PC-3 (cell line): ENCODE data around the gene TOR1B. TPM values are rescaled to one million over a fixed set of nuclear protein-coding genes. Genes with fewer than 3 reads are reported as not detected.
"Not testable (repeated sequence)": the region's sequence is repeated elsewhere in the genome, so short reads cannot be mapped to it uniquely, and the experiment has no call there.

Source experiments
- ATAC-seq: fragments of 200-7000 bp; cut with Tn5 transposase; 2 replicates; pipeline ENCODE4 v1.9.1; 2020; ENCODE audit warnings: mild to moderate bottlenecking, moderate library complexity
- BruUV-seq: library from RNA; stranded (reverse); fragments of 400-500 nt; replicated peaks from 2 replicates; lab custom pipeline; 2021; lab: Mats Ljungman, UMichigan
- CTCF ChIA-PET: fragments of 300-600 bp; sonication (Branson Sonifier 250); formaldehyde crosslinking; loops from one replicate; lab custom pipeline; 2022; ENCODE audit warnings: antibody characterized with exemption; lab: Charles Lee
- POLR2A ChIA-PET: fragments of 300-600 bp; sonication (Branson Sonifier 250); formaldehyde crosslinking; loops from one replicate; lab custom pipeline; 2022; ENCODE audit warnings: antibody characterized with exemption; ENCODE audit not compliant: unreplicated experiment; lab: Charles Lee
- DNase-seq: peaks from one replicate; pipeline ENCODE4 v3.0.0-alpha.2; 2015
- H2AFZ ChIP-seq: fragments of 300-600 bp; sonication (generic); 2 replicates; pipeline ENCODE4 v1.6.0; 2016; ENCODE audit warnings: antibody characterized with exemption, low read length
- H3F3A ChIP-seq: fragments of 300-600 bp; sonication (generic); one replicate; pipeline ENCODE4 v1.6.0; 2017; ENCODE audit warnings: antibody characterized with exemption, low read length, control low read depth, mild to moderate bottlenecking; ENCODE audit not compliant: unreplicated experiment
- H3K27ac ChIP-seq: fragments of 300-600 bp; sonication (generic); 2 replicates; pipeline ENCODE4 v1.5.1; 2016; ENCODE audit warnings: mild to moderate bottlenecking, low read length
- H3K27me3 ChIP-seq: fragments of 300-600 bp; sonication (generic); 2 replicates; pipeline ENCODE4 v1.6.1; 2016; ENCODE audit warnings: low read length, mixed read lengths
- H3K36me3 ChIP-seq: fragments of 300-600 bp; sonication (generic); 2 replicates; pipeline ENCODE4 v1.6.1; 2016; ENCODE audit warnings: low read depth, mixed run types, low read length, mixed read lengths
- H3K4me1 ChIP-seq: fragments of 300-600 bp; sonication (generic); 2 replicates; pipeline ENCODE4 v1.5.1; 2016; ENCODE audit warnings: low read length; ENCODE audit not compliant: insufficient read depth
- H3K4me2 ChIP-seq: fragments of 300-600 bp; sonication (generic); 2 replicates; pipeline ENCODE4 v1.6.0; 2016; ENCODE audit warnings: low read length
- H3K4me3 ChIP-seq: fragments of 300-600 bp; sonication (generic); 2 replicates; pipeline ENCODE4 v1.5.1; 2016; ENCODE audit warnings: mild to moderate bottlenecking, low read length, mixed read lengths
- H3K79me2 ChIP-seq: fragments of 300-600 bp; sonication (generic); 2 replicates; pipeline ENCODE4 v1.6.1; 2017; ENCODE audit warnings: low read length, mixed read lengths
- H3K9ac ChIP-seq: fragments of 300-600 bp; sonication (generic); 2 replicates; pipeline ENCODE4 v1.6.0; 2016; ENCODE audit warnings: mild to moderate bottlenecking, low read length
- H3K9me2 ChIP-seq: fragments of 300-600 bp; sonication (generic); replicated peaks from 2 replicates; pipeline ENCODE4 v1.6.1; 2016; ENCODE audit warnings: mixed run types, low read length, mixed read lengths
- H3K9me3 ChIP-seq: fragments of 300-600 bp; sonication (generic); 2 replicates; pipeline ENCODE4 v1.6.1; 2016; ENCODE audit warnings: low read length, mixed read lengths
- H4K20me1 ChIP-seq: fragments of 300-600 bp; sonication (generic); 2 replicates; pipeline ENCODE4 v1.6.1; 2016; ENCODE audit warnings: low read length, mixed read lengths
- EZH2 ChIP-seq: fragments of 300-600 bp; sonication (generic); IDR thresholded peaks from one replicate; pipeline ENCODE4 v1.6.1; 2017; ENCODE audit warnings: antibody characterized with exemption, mild to moderate bottlenecking, low read length; ENCODE audit not compliant: unreplicated experiment
- EZH2phosphoT487 ChIP-seq: fragments of 300-600 bp; sonication (generic); IDR thresholded peaks from 2 replicates; pipeline ENCODE4 v1.6.1; 2018; ENCODE audit warnings: mild to moderate bottlenecking, antibody characterized with exemption, low read length, borderline replicate concordance
- intact Hi-C: fragments of 100-400 bp; cut with micrococcal nuclease; formaldehyde crosslinking; loops from 2 replicates; pipeline ENCODE4 v1.9.0; 2023
- total RNA-seq: library from RNA; depleted of rRNA; stranded (reverse); fragments of >200 nt; gene quantifications from 2 replicates; pipeline ENCODE4 v1.2.3, GENCODE V29; 2014
- TF ChIP-seq, protein P1 (sequence below): fragments of 300-600 bp; sonication (generic); conservative IDR thresholded peaks from 2 replicates; pipeline ENCODE4 v1.5.1; 2017; ENCODE audit warnings: antibody characterized with exemption, low read depth, mild to moderate bottlenecking, low read length

Gene TOR1B
- total RNA-seq, 1 experiment from 2014 or later, result 12.8 TPM

DNA sequence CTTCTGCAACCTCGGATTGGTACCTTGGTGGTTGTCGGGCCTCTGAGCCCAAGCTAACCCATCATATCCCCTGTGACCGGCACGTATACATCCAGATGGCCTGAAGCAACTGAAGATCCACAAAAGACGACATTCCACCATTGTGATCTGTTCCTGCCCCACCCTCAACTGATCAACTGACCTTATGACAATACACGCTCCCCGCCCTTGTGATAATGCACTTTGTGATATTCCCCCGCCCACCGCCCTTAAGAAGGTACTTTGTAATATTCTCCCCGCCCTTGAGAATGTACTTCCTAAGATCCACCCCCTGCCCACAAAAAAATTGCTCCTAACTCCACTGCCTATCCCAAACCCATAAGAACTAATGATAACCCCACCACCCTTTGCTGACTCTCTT, 16.5 kb upstream of the TOR1B start:
- CTCF ChIA-PET, result no interaction called here
- intact Hi-C loops, result no loop called here
- POLR2A ChIA-PET, result no interaction called here
- H3K9me2 ChIP-seq, result no peaks in the 10 kb centered on the region
- no peak for ATAC-seq
- DNase-seq, result no peak
- no peaks in the 10 kb centered on the region for H3K27me3 ChIP-seq
- no peak overlapping the region for H3K4me2 ChIP-seq
- no peaks in the 10 kb centered on the region for H3K4me1 ChIP-seq
- no peaks in the 10 kb centered on the region for H3K79me2 ChIP-seq
- BruUV-seq, result no TSS peak
- H3K9me3 ChIP-seq, result no peaks in the 10 kb centered on the region
- H3F3A ChIP-seq, result no peaks in the 10 kb centered on the region
- H3K4me3 ChIP-seq, result no peak overlapping the region
- H4K20me1 ChIP-seq, result no peaks in the 10 kb centered on the region
- H3K9ac ChIP-seq, result no peak overlapping the region
- TF ChIP-seq EZH2 (no peak), EZH2phosphoT487 (no peak)
- TF ChIP-seq, protein P1, sequence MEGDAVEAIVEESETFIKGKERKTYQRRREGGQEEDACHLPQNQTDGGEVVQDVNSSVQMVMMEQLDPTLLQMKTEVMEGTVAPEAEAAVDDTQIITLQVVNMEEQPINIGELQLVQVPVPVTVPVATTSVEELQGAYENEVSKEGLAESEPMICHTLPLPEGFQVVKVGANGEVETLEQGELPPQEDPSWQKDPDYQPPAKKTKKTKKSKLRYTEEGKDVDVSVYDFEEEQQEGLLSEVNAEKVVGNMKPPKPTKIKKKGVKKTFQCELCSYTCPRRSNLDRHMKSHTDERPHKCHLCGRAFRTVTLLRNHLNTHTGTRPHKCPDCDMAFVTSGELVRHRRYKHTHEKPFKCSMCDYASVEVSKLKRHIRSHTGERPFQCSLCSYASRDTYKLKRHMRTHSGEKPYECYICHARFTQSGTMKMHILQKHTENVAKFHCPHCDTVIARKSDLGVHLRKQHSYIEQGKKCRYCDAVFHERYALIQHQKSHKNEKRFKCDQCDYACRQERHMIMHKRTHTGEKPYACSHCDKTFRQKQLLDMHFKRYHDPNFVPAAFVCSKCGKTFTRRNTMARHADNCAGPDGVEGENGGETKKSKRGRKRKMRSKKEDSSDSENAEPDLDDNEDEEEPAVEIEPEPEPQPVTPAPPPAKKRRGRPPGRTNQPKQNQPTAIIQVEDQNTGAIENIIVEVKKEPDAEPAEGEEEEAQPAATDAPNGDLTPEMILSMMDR, result no peak
- H3K36me3 ChIP-seq, result no peaks in the 10 kb centered on the region
- H3K27ac ChIP-seq, result no peak overlapping the region
- no peak overlapping the region for H2AFZ ChIP-seq

GRCh38 chr9:129794549-129794948, 8.4 kb upstream of the TOR1B start:
- no peak for ATAC-seq
- H3K9me3 ChIP-seq, result no peaks in the 10 kb centered on the region
- H3K4me2 ChIP-seq, result no peak overlapping the region
- BruUV-seq, result no TSS peak
- DNase-seq, result no peak
- TF ChIP-seq EZH2phosphoT487, result no peak
- TF ChIP-seq EZH2, result no peak
- TF ChIP-seq, protein P1, result no peak
- H3K27me3 ChIP-seq, result no peaks in the 10 kb centered on the region
- H3K27ac ChIP-seq, result no peak overlapping the region
- POLR2A ChIA-PET, result no interaction called here
- H2AFZ ChIP-seq, result no peak overlapping the region
- no peak overlapping the region for H3K4me3 ChIP-seq
- H3K9ac ChIP-seq, result no peak overlapping the region
- H3F3A ChIP-seq, result no peaks in the 10 kb centered on the region
- no peaks in the 10 kb centered on the region for H3K9me2 ChIP-seq
- H3K4me1 ChIP-seq, result no peaks in the 10 kb centered on the region
- H3K36me3 ChIP-seq, result no peaks in the 10 kb centered on the region
- CTCF ChIA-PET, result no interaction called here
- no peaks in the 10 kb centered on the region for H3K79me2 ChIP-seq
- intact Hi-C loops, result no loop called here
- H4K20me1 ChIP-seq, result no peaks in the 10 kb centered on the region

- ATAC-seq, H3F3A ChIP-seq, BruUV-seq, DNase-seq, H3K36me3 ChIP-seq, POLR2A ChIA-PET, intact Hi-C loops, H3K79me2 ChIP-seq, H3K4me3 ChIP-seq, H3K4me1 ChIP-seq, H3K9me3 ChIP-seq, H3K4me2 ChIP-seq, H3K27me3 ChIP-seq, H3K27ac ChIP-seq, H3K9ac ChIP-seq, H2AFZ ChIP-seq, CTCF ChIA-PET, H4K20me1 ChIP-seq, H3K9me2 ChIP-seq: not testable (repeated sequence)
These were observed 7.0 kb upstream of the TOR1B start for GRCh38 chr9:129796029-129796428.
